GM18511 (cell line): Measurements from ENCODE around the gene SLC2A6.

Experiments
- ATAC-seq: cut with Tn5 transposase; IDR thresholded peaks from one replicate; pipeline ENCODE4 v1.9.1; 2021; ENCODE audit warnings: mild to moderate bottlenecking, moderate library complexity; ENCODE audit not compliant: unreplicated experiment

SLC2A6 gene

GRCh38 chr9:133516256-133516960, 37.5 kb upstream of the SLC2A6 start:
- ATAC-seq: no peak

GRCh38 chr9:133515615-133516255, 36.8 kb upstream of the SLC2A6 start:
- ATAC-seq: no peak

- no peak for ATAC-seq
Measured at GRCh38 chr9:133515240-133515610, 36.3 kb upstream of the SLC2A6 start.

DNA sequence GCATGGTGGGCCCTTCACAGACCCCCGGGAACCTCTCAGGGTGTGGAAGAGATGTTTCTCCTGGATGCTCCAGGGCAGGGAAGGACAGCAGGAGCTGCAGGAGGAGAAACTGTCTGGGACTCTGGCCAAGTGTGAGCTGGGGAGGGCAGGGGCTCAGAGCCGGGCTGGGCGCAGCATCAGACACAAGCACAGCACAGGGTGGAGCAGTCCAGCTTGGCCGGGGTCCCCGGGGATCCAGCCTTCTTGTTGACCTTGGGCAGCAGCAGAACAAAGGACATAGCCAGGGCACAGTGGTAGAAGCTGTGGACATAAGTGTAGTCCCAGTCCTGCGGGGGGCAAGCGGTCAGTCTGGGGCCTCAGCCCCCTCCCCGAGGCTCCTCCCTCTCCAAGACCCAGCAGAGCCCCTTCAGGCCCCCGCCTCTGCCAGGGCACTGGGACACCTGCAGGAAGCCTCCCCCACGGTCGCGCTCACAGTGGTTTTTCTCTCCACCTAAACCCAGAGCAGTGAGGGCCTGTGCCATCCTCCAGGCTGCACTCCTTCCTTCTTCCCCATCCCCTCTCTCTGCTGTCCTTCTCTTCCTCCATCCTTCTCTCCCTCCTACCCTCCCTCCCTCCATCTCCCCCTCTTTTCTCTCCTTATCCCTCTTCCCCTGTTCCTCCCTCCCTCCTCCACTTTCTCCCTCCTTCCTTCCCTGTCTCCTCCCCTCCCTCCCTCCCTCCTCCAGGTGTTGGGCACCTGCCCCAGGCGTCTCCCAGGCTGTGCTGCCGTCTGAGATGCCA, 35.8 kb upstream of the SLC2A6 start:
- no peak for ATAC-seq

DNA sequence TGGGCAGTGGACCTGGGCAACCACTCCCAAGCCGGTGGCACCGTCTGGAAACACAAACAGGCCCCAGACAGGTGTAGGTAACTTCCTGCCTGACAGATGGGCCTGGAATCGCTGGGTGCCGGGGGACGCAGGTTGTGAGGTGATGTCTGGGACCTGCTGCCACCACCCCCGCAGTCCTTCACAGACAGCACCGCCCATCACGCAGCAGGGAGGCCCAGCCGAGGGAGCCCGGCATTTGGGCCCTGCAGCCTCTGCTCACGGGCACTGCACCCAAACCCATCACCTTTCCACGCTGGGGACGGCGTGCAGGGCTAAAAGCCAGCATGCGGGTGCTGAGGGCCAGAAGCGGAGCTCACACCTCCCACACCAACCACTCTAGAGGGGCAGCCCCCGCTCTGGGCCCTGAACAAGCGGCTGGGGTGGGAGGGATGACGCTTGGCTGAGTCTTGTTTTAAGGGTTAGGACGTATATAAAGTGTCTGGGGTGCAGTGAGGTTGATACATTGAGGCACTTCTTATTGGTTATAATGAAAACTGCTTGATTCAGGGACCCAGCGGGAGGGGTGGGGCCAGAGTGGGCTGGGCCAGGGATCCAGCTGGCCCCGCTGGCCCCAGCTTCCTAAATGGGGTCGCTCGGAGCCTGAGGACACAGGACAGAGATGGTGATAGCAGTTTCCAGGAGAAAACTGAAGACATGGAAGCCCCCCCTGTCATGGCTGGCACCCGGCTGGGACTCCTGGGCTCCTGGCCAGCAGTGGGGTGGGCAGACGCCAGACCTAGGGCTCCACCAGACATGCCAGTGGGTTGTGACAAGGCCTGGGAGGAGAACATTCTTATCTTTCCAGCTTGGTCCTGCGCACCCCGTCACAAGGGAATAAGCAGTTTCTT, 34.6 kb upstream of the SLC2A6 start:
- ATAC-seq: no peak

DNA sequence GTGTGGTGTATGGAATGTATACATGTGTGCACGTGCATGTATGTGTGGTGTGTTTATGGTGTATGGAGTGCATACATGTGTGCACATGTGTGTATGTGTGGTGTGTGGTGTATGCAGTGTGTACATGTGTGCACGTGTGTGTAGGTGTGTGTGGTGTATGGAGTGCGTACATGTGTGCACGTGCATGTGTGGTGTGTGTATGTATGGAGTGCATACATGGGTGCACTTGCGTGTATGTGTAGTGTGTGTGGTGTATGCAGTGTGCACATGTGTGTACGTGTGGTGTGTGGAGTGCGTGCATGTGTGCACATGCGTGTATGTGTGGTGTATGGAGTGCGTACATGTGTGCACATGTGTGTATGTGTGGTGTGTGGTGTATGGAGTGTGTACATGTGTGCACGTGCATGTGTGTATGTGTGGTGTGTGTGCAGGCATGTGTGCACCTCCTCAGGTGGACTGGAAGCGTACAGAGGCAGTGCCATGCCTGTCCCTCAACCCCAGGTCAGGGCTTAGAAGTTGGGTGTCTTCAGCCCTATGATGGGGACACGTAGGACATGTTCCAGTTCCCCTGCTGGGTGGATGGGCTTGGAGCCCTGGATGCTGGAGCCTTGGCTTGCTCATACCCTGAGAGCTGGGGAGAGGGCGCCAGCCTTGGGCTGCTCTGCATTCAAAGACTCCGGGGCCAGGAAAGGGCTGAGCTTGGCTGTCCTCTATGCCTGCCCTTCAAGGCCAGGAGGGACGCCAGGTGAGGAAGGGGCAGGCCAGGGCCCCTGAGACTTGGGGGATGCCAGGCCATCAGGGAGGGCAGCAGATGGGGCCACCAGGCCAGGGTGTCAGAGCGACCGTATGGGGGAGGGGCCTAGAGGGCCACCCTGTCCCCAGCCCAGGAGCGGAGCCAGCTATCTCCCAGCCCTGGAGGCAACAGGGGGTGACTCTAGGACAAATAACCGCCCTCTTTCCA, 33.6 kb upstream of the SLC2A6 start:
- no peak for ATAC-seq

GRCh38 chr9:133511607-133512006, 32.7 kb upstream of the SLC2A6 start:
- no peak for ATAC-seq

DNA sequence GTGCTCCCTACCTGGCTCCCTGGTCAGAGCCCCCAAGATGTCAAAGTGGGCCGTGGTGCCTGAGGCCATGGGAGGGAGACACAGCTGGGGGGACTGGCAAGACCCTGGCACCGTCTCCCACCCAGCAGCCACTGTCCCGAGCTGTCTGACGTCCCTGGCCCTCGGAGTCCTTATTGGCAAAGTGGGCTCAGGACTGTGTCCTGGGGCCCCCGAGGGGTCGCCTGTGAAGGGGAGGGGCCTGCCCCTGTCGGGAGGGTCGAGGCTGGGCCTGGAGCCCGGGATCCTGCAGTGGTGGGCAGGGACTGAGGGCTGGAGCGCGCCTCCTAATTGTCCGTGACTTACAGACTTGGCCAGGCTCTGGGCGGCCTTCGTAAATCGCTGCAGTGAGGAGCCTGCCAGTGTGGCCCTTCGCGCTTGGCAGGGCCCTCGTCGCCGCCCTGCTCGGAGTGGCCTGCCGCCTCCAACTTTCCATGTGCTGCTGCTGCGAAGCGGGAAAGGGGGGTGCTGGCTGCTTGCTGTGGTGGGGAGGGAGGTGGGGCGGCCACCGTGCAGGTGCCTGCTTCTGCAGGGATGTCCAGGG, 32.1 kb upstream of the SLC2A6 start:
- no peak for ATAC-seq

DNA sequence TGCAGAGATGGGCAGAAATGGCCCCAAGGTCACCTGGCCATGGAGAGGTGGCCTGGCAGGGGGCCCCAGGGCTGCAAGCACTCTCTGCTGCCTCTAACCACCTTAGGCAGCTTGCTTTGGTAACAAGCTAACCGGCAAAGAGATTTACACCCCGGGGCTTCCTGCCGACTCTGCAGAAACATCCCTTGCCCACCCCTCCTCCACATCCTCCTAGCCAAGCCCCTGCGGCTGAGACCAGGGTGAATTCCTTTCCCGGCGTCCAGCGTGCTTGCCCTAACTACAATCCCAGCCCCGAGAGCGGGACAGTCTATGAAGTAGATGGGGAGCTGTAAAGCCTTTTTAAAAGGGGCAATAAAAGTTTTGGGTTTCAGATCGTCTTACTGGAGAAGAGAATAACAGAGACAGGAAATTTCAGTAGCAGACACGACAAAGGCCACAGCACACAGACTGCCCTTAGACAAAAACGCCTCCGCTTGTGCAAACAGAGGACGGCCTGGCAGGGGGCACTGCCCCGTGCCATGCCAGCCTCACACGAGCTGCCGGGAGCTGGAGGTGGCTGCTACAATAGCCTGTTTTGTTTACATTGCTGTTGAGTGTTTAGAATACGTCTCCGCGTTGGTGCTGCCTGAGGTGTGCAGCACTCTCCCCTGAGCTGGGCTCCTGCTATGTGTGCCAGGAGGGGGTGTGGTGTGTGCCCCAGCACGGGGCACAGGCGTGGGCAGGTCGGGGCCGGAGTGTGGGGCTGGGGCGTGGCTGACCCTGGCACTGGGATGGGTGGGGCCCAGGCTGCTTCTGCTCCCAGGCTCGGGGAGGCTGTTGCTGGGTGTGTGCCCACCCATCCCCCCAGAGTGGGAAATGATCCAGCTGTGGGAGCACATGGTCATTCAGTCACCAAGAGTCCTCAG, 30.5 kb upstream of the SLC2A6 start:
- no peak for ATAC-seq

DNA sequence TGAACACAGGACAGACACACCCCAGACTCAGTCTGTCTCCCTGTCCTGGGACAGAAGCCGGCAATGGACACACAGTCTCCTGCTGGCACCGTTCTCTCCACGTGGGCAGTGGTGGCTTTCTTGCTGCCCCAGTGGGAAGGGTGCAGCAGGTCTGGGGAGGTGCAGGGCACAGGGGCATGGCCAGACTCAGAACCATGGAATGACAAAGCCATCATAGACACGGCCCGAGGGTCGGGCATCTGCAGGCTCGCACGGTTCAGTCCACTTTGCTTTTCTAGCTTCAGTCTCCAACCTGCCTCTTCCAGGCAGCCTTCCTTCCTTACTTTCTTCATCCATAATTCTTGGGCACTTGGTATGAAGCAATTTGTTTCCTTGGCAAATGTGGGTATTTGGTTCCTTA, 29.1 kb upstream of the SLC2A6 start:
- no peak for ATAC-seq

- no peak for ATAC-seq
Measured at GRCh38 chr9:133507246-133507965, 28.5 kb upstream of the SLC2A6 start.

- ATAC-seq: no peak
Measured at GRCh38 chr9:133506653-133507038, 27.7 kb upstream of the SLC2A6 start.

- no peak for ATAC-seq
Measured at GRCh38 chr9:133505901-133506652, 27.2 kb upstream of the SLC2A6 start.

DNA sequence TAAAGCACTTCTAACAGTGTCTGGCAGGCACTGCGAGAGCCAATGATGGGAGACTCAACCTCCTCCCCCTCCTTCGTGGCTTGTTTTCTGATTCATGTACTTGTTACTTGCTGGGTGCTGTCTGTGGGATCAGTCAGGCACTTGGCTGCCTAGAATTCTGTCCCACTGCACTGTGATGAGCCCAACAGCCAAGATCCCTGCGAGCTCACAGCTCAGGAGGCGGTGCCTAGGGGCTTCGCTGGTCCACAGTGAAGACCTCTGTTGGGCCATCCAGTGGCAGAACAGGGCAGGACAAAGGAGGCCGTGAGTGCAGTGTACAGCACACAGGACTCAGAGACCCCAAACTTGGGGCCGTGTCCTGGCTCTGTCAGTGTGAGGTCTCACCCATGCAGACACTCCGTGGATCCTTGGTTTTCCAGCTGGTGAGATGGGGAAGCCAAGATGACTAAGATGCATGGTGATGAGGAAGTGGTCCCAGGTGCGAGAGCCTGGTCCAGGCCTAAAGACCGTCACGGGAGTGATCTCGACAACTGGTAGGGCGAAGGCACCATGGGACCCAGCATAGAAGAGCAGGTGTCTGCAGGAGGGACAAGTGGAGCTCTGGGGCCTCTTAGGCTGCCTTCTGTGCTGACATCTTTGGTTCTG, 26.4 kb upstream of the SLC2A6 start:
- ATAC-seq: no peak

DNA sequence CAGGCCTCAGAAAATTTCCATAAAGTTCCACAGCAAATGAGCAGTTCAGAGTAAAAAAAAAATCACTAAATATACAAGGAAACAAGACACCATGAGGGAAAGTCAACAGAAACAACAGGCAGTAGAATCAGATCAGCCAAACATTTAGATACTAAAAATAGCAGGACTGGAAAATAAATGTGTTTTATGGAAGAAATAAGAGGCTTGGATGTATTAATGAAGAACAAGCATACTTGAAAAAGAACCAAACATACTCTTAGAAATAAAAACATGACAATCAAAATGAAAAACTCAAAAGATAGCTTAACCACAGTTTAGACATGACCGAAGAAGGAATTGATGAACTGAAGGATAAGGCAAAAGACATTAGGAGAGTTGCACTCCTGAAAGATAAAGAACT, 23.2 kb upstream of the SLC2A6 start:
- ATAC-seq: no peak

- no peak for ATAC-seq
Measured at GRCh38 chr9:133499892-133500270, 21.0 kb upstream of the SLC2A6 start.
